H1 (cell line): ENCODE results near the gene TBC1D2B. TPM values are rescaled to one million over a fixed set of nuclear protein-coding genes. Genes with fewer than 3 reads are reported as not detected.
A peak's percentile ranks its signal among the peaks of the same experiment; 100 is the strongest.

Experiments used
- BCL11A ChIP-seq, 2 experiments: IDR thresholded peaks; one replicate each; pipeline ENCODE4 v1.6.1; 2011; ENCODE audit warnings: low read depth in 2 of 2, low read length in 2 of 2, mild to moderate bottlenecking in 2 of 2
- CHD7 ChIP-seq: fragments of 300-600 bp; sonication (generic); IDR thresholded peaks from 2 replicates; pipeline ENCODE4 v1.7.1; 2012; ENCODE audit warnings: low read length, moderate library complexity, mild to moderate bottlenecking, inconsistent platforms; ENCODE audit not compliant: insufficient replicate concordance
- CTCF ChIP-seq, 3 experiments: IDR thresholded peaks; 1 replicate in 2 of 3; 2 replicates in 1 of 3; pipeline versions ENCODE4 v1.5.1 to v1.6.1; 2011; ENCODE audit warnings: low read length in 3 of 3, mild to moderate bottlenecking in 3 of 3, inconsistent platforms in 2 of 3, low read depth in 1 of 3, moderate library complexity in 1 of 3; ENCODE audit not compliant: insufficient read depth in 1 of 3; ENCODE audit errors: control extremely low read depth in 1 of 3
- GTF2F1 ChIP-seq: IDR thresholded peaks from 2 replicates; pipeline ENCODE4 v1.6.1; 2012; ENCODE audit warnings: low read depth, low read length, improper control_type of control experiment, borderline replicate concordance
- MAFK ChIP-seq: IDR thresholded peaks from 2 replicates; pipeline ENCODE4 v1.6.1; 2012; ENCODE audit warnings: low read depth, mild to moderate bottlenecking, improper control_type of control experiment, low read length
- SUZ12 ChIP-seq: fragments of 200-600 bp; sonication (generic); IDR thresholded peaks from 2 replicates; pipeline ENCODE4 v1.6.1; 2012; ENCODE audit warnings: mild to moderate bottlenecking, inconsistent platforms, low read length, moderate library complexity, mixed read lengths
- TCF12 ChIP-seq: IDR thresholded peaks from 2 replicates; pipeline ENCODE4 v1.6.1; 2011; ENCODE audit warnings: low read depth, mild to moderate bottlenecking, low read length
- polyA plus RNA-seq, 7 experiments: library from polyadenylated mRNA; depleted of rRNA in 3 of 7; stranded (reverse) in 5 of 7; unstranded in 2 of 7; fragments of >200 nt in 5 of 7; fragments of 200-250 nt in 2 of 7; gene quantifications; 1 replicate in 5 of 7; 2 replicates in 1 of 7; 4 replicates in 1 of 7; pipeline versions ENCODE4 v1.2.1 to v1.2.3, GENCODE V29; 2011 to 2013; ENCODE audit warnings: missing spikeins in 2 of 7, mixed read lengths in 2 of 7
- total RNA-seq: library from RNA; stranded (reverse); fragmentation: NEBNext Ultra II Directional; extraction: Animal tissue kit (Norgen Biotek cat#: 25700); gene quantifications from 2 replicates; pipeline ENCODE4 v1.2.1, GENCODE V29; 2021

Gene TBC1D2B
- total and polyA plus RNA-seq, 2 of the 8 experiments (the other 6 are each of a cell fraction or from before 2014, with no cell fraction given): 11.9 to 19.5 TPM

- TF ChIP-seq CTCF (IDR thresholded peaks at IDR 0.05; ENCODE audit: control extremely low read depth in 1 of 3, insufficient read depth in 1 of 3, low read depth in 1 of 3, low read length in 3 of 3): peak in 1 of 3 experiments; percentile 14; a peak in 1 of 4 replicates
- no peak for TF ChIP-seq GTF2F1
- TF ChIP-seq SUZ12: 0 out of 2 replicates have a peak, but pooled peaks have one; percentile 21
- no peak for TF ChIP-seq MAFK
- TF ChIP-seq BCL11A (IDR thresholded peaks at IDR 0.05; ENCODE audit: low read depth in 2 of 2, low read length in 2 of 2): no peak
- no peak for TF ChIP-seq CHD7
- no peak for TF ChIP-seq TCF12
Measured at GRCh38 chr15:78077053-78077870, at the start of gene TBC1D2B (continued).
